ENCODE results near the gene CCDC88C.
A peak's percentile ranks its signal among the peaks of the same experiment; 100 is the strongest.

CCDC88C gene

GRCh38 chr14:91291786-91292405 lies 125.7 kb downstream of the CCDC88C start:
- TF ChIP-seq ZFX (IDR thresholded peaks at IDR 0.05; ENCODE audit: borderline replicate concordance) (no peak), CTCF (IDR thresholded peaks at IDR 0.05) (no peak)
- peak overlapping the region; percentile 73 for H3K27ac ChIP-seq

DNA sequence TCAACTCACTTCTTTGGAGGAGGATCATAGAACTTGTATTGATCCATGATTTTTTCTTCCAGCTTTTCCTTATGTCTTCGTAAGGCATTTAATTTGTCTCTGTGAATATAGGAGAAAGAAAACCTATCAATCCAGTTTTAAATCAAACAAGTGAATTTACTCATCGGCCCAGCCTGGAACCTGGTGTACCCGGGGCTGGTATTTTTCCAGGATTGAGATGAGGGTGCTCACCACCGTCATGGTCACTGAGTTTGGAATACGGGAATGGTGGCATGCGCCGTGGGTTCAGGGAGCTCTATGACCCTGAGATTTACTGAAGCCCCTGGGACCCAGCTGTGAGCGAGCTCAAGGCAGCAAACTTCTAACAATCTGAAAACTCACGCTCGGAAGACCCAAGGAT lies 126.6 kb downstream of the CCDC88C start:
- H3K27ac ChIP-seq, result peak overlapping the region; percentile 73
- TF ChIP-seq ZFX (IDR thresholded peaks at IDR 0.05; ENCODE audit: borderline replicate concordance) (no peak), CTCF (IDR thresholded peaks at IDR 0.05) (no peak)

DNA sequence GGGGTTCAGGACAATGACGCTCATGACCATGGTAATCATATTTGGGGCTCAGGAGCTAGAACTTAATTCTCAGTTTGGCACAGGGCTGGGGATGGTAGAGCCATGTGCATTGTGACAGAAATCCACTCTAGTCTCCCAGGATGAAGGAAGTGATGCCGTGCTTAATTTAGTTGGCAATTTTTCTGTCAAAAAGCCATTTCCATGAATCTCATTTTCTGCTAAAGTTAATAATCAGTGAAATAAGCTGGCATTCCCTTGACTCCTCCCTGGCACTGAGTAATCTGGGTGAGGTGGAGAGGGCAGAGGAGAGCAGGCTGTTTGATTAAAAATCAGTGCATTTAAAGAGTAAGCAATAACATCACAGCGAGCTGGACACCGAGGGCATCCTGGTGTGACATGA lies 128.2 kb downstream of the CCDC88C start:
- H3K27ac ChIP-seq, result no peak overlapping the region
- TF ChIP-seq ZFX (IDR thresholded peaks at IDR 0.05; ENCODE audit: borderline replicate concordance) (no peak), CTCF (IDR thresholded peaks at IDR 0.05) (no peak)

DNA sequence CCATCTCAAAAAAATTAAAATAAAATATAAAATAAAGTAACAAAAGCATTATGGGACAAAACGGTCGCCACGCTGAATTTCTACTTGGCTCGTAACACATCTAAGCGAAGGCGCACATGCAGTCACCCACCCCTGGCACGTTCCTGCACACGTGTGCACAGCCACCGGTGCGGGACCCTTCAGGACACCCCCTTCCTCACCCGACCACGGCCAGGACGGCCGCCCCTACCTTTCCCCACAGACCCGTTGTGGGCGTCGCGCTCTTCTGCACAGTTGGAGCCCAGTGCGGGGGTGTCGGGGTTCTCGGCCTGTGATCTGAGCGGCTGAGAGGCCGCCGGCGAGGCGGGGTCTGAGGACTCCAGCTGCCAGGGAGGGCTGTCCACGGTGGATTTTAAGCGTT lies 128.7 kb downstream of the CCDC88C start:
- TF ChIP-seq ZFX (IDR thresholded peaks at IDR 0.05; ENCODE audit: borderline replicate concordance), result no peak
- TF ChIP-seq CTCF (IDR thresholded peaks at IDR 0.05), result no peak
- no peak overlapping the region for H3K27ac ChIP-seq

- no peak for TF ChIP-seq ZFX (IDR thresholded peaks at IDR 0.05; ENCODE audit: borderline replicate concordance)
- TF ChIP-seq CTCF (IDR thresholded peaks at IDR 0.05), result peak; percentile 89
- H3K27ac ChIP-seq, result no peak overlapping the region
Observed at GRCh38 chr14:91286530-91286937, 131.1 kb downstream of the CCDC88C start.

GRCh38 chr14:91284791-91285548 lies 132.7 kb downstream of the CCDC88C start:
- TF ChIP-seq CTCF (IDR thresholded peaks at IDR 0.05), result no peak
- TF ChIP-seq ZFX (IDR thresholded peaks at IDR 0.05; ENCODE audit: borderline replicate concordance), result no peak
- H3K27ac ChIP-seq, result no peak overlapping the region

- H3K27ac ChIP-seq, result no peak overlapping the region
- TF ChIP-seq ZFX (IDR thresholded peaks at IDR 0.05; ENCODE audit: borderline replicate concordance), result no peak
- TF ChIP-seq CTCF (IDR thresholded peaks at IDR 0.05), result no peak
Observed at GRCh38 chr14:91284146-91284790, 133.4 kb downstream of the CCDC88C start.

All from 22Rv1 (cell line).